ENCODE data around the gene STPG3.
"Not testable (repeated sequence)": the region's sequence is repeated elsewhere in the genome, so short reads cannot be mapped to it uniquely, and the experiment has no call there.

STPG3 gene

GRCh38 chr9:137245450-137246421 is 5.3 kb upstream of the STPG3 start:
- DNase-seq (ENCODE audit: low read depth) = no peak

- DNase-seq (ENCODE audit: low read depth) = no peak
Observed at GRCh38 chr9:137247135-137247915, 3.8 kb upstream of the STPG3 start.

- no peak for DNase-seq (ENCODE audit: low read depth)
Observed at GRCh38 chr9:137247916-137248175, 3.2 kb upstream of the STPG3 start.

GRCh38 chr9:137250329-137251193 is 525 bp upstream of the STPG3 start:
- no peak for DNase-seq (ENCODE audit: low read depth)

- no peak for DNase-seq (ENCODE audit: low read depth)
Observed at GRCh38 chr9:137251490-137252268, 593 bp downstream of the STPG3 start.

- DNase-seq (ENCODE audit: low read depth) = no peak
Observed at GRCh38 chr9:137252555-137253506, 1.7 kb downstream of the STPG3 start.

- DNase-seq (ENCODE audit: low read depth) = no peak
Observed at GRCh38 chr9:137253717-137254623, 2.9 kb downstream of the STPG3 start.

- peak; percentile 98 for DNase-seq (ENCODE audit: low read depth)
Observed at GRCh38 chr9:137254624-137255447, 3.8 kb downstream of the STPG3 start, which contains the start of gene NELFB. NELFB (plus strand) TSS chr9:137255327.

- no peak for DNase-seq (ENCODE audit: low read depth)
Observed at GRCh38 chr9:137255448-137256114, 4.5 kb downstream of the STPG3 start.

- DNase-seq (ENCODE audit: low read depth) = no peak
Observed at GRCh38 chr9:137256362-137256761, 5.3 kb downstream of the STPG3 start.

- no peak for DNase-seq (ENCODE audit: low read depth)
Observed at GRCh38 chr9:137256856-137257255, 5.8 kb downstream of the STPG3 start.

- not testable (repeated sequence) for DNase-seq (ENCODE audit: low read depth)
Observed at GRCh38 chr9:137262173-137262908, 11.3 kb downstream of the STPG3 start.

GRCh38 chr9:137262909-137263285 is 11.8 kb downstream of the STPG3 start:
- no peak for DNase-seq (ENCODE audit: low read depth)

- DNase-seq (ENCODE audit: low read depth) = no peak
Observed at GRCh38 chr9:137263506-137263905, 12.4 kb downstream of the STPG3 start.

GRCh38 chr9:137264067-137264466 is 13.0 kb downstream of the STPG3 start:
- DNase-seq (ENCODE audit: low read depth) = no peak

- no peak for DNase-seq (ENCODE audit: low read depth)
Observed at GRCh38 chr9:137265496-137266161, 14.5 kb downstream of the STPG3 start.

GRCh38 chr9:137266162-137266527 is 15.1 kb downstream of the STPG3 start:
- DNase-seq (ENCODE audit: low read depth) = no peak
